ENCODE results near the gene COX7B. TPM values are rescaled to one million over a fixed set of nuclear protein-coding genes. Genes with fewer than 3 reads are reported as not detected.
A peak's percentile ranks its signal among the peaks of the same experiment; 100 is the strongest.

COX7B gene
- total and polyA plus RNA-seq, 2 donors (not counting 3 experiments of a cell fraction or from before 2014, with no cell fraction given), result 229 to 743 TPM

GRCh38 chrX:77925764-77926163, 26.5 kb downstream of the COX7B start:
- dilution Hi-C loops (cut with MboI; ENCODE audit: extremely low pct_ligation_motif_present, low sequenced_read_pairs), result no loop called here
- no peaks in the 10 kb centered on the region for H3K36me3 ChIP-seq (ENCODE audit: control insufficient read depth in 2 of 2, extremely low read depth in 1 of 2, insufficient read depth in 2 of 2, low read length in 2 of 2)
- CTCF ChIA-PET, result interaction anchor here (0.7 kb wide), 1 partner anchor 100 kb away, joined by 3 read pairs; no protein-coding TSS in a partner anchor

GRCh38 chrX:77930581-77930980, 31.3 kb downstream of the COX7B start:
- no peaks in the 10 kb centered on the region for H3K79me2 ChIP-seq (ENCODE audit: control insufficient read depth, insufficient read depth, low read length)
- TF ChIP-seq POLR2A (IDR thresholded peaks at IDR 0.05; ENCODE audit: low read depth, low read length) (no peak), CTCF (IDR thresholded peaks at IDR 0.05; ENCODE audit: extremely low read depth in 1 of 2, insufficient read depth in 1 of 2, low read depth in 1 of 2, low read length in 2 of 2) (no peak), FOS (IDR thresholded peaks at IDR 0.05; ENCODE audit: borderline replicate concordance, insufficient read depth, low read length) (no peak), EZH2 (IDR thresholded peaks at IDR 0.05; ENCODE audit: borderline replicate concordance, low read depth, low read length, severe bottlenecking) (no peak), MAX (IDR thresholded peaks at IDR 0.05; ENCODE audit: insufficient read depth, insufficient read length) (no peak), POLR2AphosphoS5 (IDR thresholded peaks at IDR 0.05; ENCODE audit: insufficient read depth, low read depth, low read length) (no peak), JUN (IDR thresholded peaks at IDR 0.05; ENCODE audit: borderline replicate concordance, insufficient read depth, insufficient read length, low read depth) (no peak), GATA2 (IDR thresholded peaks at IDR 0.05; ENCODE audit: insufficient read depth, insufficient read length, low read depth, low read length) (no peak), MYC (IDR thresholded peaks at IDR 0.05; ENCODE audit: low read depth, low read length) (no peak)
- FAIRE-seq, result no peak
- intact Hi-C loops (cut with micrococcal nuclease), result no loop called here
- dilution Hi-C loops (cut with MboI; ENCODE audit: extremely low pct_ligation_motif_present, low sequenced_read_pairs), result no loop called here
- no peak overlapping the region for H3K9ac ChIP-seq (replicated peaks; ENCODE audit: extremely low read depth, insufficient read depth, low read length)
- no peaks in the 10 kb centered on the region for H3K9me1 ChIP-seq (replicated peaks; ENCODE audit: control insufficient read depth, extremely low read depth, insufficient read depth, low read length)
- H3K4me2 ChIP-seq (ENCODE audit: insufficient read depth, low read length), result no peak overlapping the region
- no TSS peak for BruUV-seq (replicated peaks)
- no peaks in the 10 kb centered on the region for H3K27me3 ChIP-seq (ENCODE audit: control insufficient read depth in 2 of 2, insufficient read depth in 2 of 2, low read length in 2 of 2)
- ChIA-PET POLR2A (no interaction called here), CTCF (interaction anchor here (1.2 kb wide), 1 partner anchor 35 kb away, joined by 3 read pairs; the partner anchor contains the start of gene MAGT1)
- no peak overlapping the region for H2AFZ ChIP-seq (ENCODE audit: low read depth, low read length)
- H3K4me3 ChIP-seq (replicated peaks in 1 of 3; ENCODE audit: insufficient read depth in 1 of 3, low read depth in 1 of 3, low read length in 3 of 3), result no peak overlapping the region
- H3K9me3 ChIP-seq (replicated peaks; ENCODE audit: control insufficient read depth, insufficient read depth, low read length), result no peaks in the 10 kb centered on the region
- H4K20me1 ChIP-seq (replicated peaks; ENCODE audit: control insufficient read depth, extremely low read depth, insufficient read depth, low read length), result no peaks in the 10 kb centered on the region
- no peak overlapping the region for H3K27ac ChIP-seq (ENCODE audit: insufficient read depth, low read depth, low read length)
- H3K36me3 ChIP-seq (ENCODE audit: control insufficient read depth in 2 of 2, extremely low read depth in 1 of 2, insufficient read depth in 2 of 2, low read length in 2 of 2), result no peaks in the 10 kb centered on the region
- no peaks in the 10 kb centered on the region for H3K4me1 ChIP-seq (ENCODE audit: control insufficient read depth, extremely low read depth, insufficient read depth, low read length)
- no peak for DNase-seq (ENCODE audit: low read depth, low spot score)

More at GRCh38 chrX:77925764-77926163, 26.5 kb downstream of the COX7B start:
- DNase-seq (ENCODE audit: low read depth, low spot score) (no peak), FAIRE-seq (peak; percentile 49)
- no peaks in the 10 kb centered on the region for H3K9me1 ChIP-seq (replicated peaks; ENCODE audit: control insufficient read depth, extremely low read depth, insufficient read depth, low read length)
- POLR2A ChIA-PET, result no interaction called here
- BruUV-seq (replicated peaks), result no TSS peak
- H3K27me3 ChIP-seq (ENCODE audit: control insufficient read depth in 2 of 2, insufficient read depth in 2 of 2, low read length in 2 of 2), result no peaks in the 10 kb centered on the region
- H2AFZ ChIP-seq (ENCODE audit: low read depth, low read length), result no peak overlapping the region
- H3K9ac ChIP-seq (replicated peaks; ENCODE audit: extremely low read depth, insufficient read depth, low read length), result no peak overlapping the region
- H3K4me1 ChIP-seq (ENCODE audit: control insufficient read depth, extremely low read depth, insufficient read depth, low read length), result no peaks in the 10 kb centered on the region
- no peak overlapping the region for H3K4me2 ChIP-seq (ENCODE audit: insufficient read depth, low read length)
- TF ChIP-seq MAX (IDR thresholded peaks at IDR 0.05; ENCODE audit: insufficient read depth, insufficient read length) (no peak), GATA2 (IDR thresholded peaks at IDR 0.05; ENCODE audit: insufficient read depth, insufficient read length, low read depth, low read length) (no peak), POLR2AphosphoS5 (IDR thresholded peaks at IDR 0.05; ENCODE audit: insufficient read depth, low read depth, low read length) (no peak), FOS (IDR thresholded peaks at IDR 0.05; ENCODE audit: borderline replicate concordance, insufficient read depth, low read length) (no peak)
- intact Hi-C loops (cut with micrococcal nuclease), result no loop called here
- no peaks in the 10 kb centered on the region for H4K20me1 ChIP-seq (replicated peaks; ENCODE audit: control insufficient read depth, extremely low read depth, insufficient read depth, low read length)
- no peaks in the 10 kb centered on the region for H3K9me3 ChIP-seq (replicated peaks; ENCODE audit: control insufficient read depth, insufficient read depth, low read length)
- no peak overlapping the region for H3K27ac ChIP-seq (ENCODE audit: insufficient read depth, low read depth, low read length)
- no peaks in the 10 kb centered on the region for H3K79me2 ChIP-seq (ENCODE audit: control insufficient read depth, insufficient read depth, low read length)
- H3K4me3 ChIP-seq (replicated peaks in 1 of 3; ENCODE audit: insufficient read depth in 1 of 3, low read depth in 1 of 3, low read length in 3 of 3), result no peak overlapping the region

All from endothelial cell of umbilical vein (primary cell).